ENCODE results near the gene ADSS1.

DNA sequence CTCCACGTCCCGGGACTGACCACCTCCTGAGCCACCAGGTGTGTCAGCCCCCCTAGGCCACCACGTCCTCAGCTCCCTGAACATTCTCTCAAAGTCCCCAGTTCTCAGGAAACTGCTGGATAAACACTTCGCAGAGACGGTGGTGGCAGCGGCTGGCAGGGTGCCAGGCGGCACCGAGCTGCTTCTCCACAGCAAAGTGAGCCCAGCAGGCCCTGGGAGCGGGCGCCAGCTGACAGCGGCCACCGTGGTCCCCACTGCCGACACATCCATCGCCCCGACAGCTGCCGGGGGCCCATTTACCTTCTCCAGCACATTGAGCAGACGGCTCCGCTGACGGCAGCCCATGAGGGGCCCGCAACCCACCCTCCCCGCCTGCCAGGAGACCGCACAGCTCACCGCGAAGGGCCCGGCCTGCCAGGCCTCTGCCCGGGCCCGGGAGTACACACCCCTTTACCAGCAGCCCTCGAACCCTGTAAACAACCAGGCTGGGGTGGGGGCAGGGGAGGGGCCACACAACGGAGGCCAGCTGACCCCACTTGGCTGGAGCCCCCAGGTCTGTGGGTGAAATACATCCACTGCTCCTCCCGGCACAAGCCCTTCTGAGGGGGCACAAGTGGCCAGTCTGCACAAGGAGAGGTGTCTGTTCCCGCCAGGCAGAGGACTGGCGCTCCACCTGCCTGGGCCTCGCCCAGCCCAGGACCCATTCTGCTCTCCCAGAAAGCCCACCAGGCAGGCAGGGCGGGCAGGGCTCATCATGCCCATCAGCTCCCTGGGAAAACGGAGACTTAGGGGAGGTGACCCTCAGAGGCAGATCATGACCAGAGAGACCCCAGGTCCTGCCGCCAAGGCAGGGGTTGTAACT, 61.0 kb downstream of the ADSS1 start:
- TF ChIP-seq, protein P1, sequence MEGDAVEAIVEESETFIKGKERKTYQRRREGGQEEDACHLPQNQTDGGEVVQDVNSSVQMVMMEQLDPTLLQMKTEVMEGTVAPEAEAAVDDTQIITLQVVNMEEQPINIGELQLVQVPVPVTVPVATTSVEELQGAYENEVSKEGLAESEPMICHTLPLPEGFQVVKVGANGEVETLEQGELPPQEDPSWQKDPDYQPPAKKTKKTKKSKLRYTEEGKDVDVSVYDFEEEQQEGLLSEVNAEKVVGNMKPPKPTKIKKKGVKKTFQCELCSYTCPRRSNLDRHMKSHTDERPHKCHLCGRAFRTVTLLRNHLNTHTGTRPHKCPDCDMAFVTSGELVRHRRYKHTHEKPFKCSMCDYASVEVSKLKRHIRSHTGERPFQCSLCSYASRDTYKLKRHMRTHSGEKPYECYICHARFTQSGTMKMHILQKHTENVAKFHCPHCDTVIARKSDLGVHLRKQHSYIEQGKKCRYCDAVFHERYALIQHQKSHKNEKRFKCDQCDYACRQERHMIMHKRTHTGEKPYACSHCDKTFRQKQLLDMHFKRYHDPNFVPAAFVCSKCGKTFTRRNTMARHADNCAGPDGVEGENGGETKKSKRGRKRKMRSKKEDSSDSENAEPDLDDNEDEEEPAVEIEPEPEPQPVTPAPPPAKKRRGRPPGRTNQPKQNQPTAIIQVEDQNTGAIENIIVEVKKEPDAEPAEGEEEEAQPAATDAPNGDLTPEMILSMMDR (IDR thresholded peaks at IDR 0.05): no peak
- TF ChIP-seq POLR2A (IDR thresholded peaks at IDR 0.05): no peak

Measured in esophagus squamous epithelium (tissue), 4 donors.